Type B pancreatic cell (in vitro differentiated cells): ENCODE measurements around the gene SCAMP1. TPM values are rescaled to one million over a fixed set of nuclear protein-coding genes. Genes with fewer than 3 reads are reported as not detected.

Experiments used
- DNase-seq: peaks from one replicate; pipeline ENCODE4 v3.0.0; 2021; ENCODE audit warnings: mixed read lengths; ENCODE audit not compliant: unreplicated experiment; ENCODE audit errors: extremely low spot score
- H3K27ac Mint-ChIP-seq: 2 replicates; pipeline ENCODE4 v1.8.0; 2021; ENCODE audit warnings: mild to moderate bottlenecking, mixed read lengths
- H3K27me3 Mint-ChIP-seq: 2 replicates; pipeline ENCODE4 v1.8.0; 2021; ENCODE audit warnings: mixed read lengths
- H3K36me3 Mint-ChIP-seq: 2 replicates; pipeline ENCODE4 v1.8.0; 2021; ENCODE audit warnings: mixed read lengths
- H3K4me1 Mint-ChIP-seq: one replicate; pipeline ENCODE4 v1.8.0; 2021; ENCODE audit warnings: mixed read lengths; ENCODE audit not compliant: unreplicated experiment
- H3K4me3 Mint-ChIP-seq: 2 replicates; pipeline ENCODE4 v1.8.0; 2021; ENCODE audit warnings: mild to moderate bottlenecking, mixed read lengths
- H3K9me3 Mint-ChIP-seq: 2 replicates; pipeline ENCODE4 v1.8.0; 2021; ENCODE audit warnings: mixed read lengths
- CTCF ChIP-seq: fragments of 200-600 bp; sonication (generic); conservative IDR thresholded peaks from 2 replicates; pipeline ENCODE4 v1.5.0; 2021; ENCODE audit warnings: antibody characterized with exemption, mild to moderate bottlenecking
- total RNA-seq: library from RNA; stranded (reverse); gene quantifications from 2 replicates; pipeline ENCODE4 v1.2.1, GENCODE V29; 2021; ENCODE audit warnings: low replicate concordance

Gene SCAMP1
- total RNA-seq, 1 donor from 2014 or later: 50.8 TPM

- DNase-seq: no peak
- Mint-ChIP-seq H3K27ac (peak overlapping the region; percentile 92), H3K4me3 (peak overlapping the region; percentile 97), H3K27me3 (no peaks in the 10 kb centered on the region), H3K9me3 (no peaks in the 10 kb centered on the region), H3K4me1 (peaks cover 32% of the 10 kb centered on the region), H3K36me3 (peaks cover 9% of the 10 kb centered on the region)
- no peak for TF ChIP-seq CTCF
Measured at GRCh38 chr5:78361631-78361993, 1.2 kb downstream of the SCAMP1 start.

GRCh38 chr5:78362220-78362619, 1.8 kb downstream of the SCAMP1 start:
- Mint-ChIP-seq H3K27ac (no peak overlapping the region), H3K4me3 (peak overlapping the region; percentile 97), H3K36me3 (peaks cover 9% of the 10 kb centered on the region), H3K9me3 (no peaks in the 10 kb centered on the region), H3K4me1 (peaks cover 36% of the 10 kb centered on the region), H3K27me3 (no peaks in the 10 kb centered on the region)
- DNase-seq: no peak
- no peak for TF ChIP-seq CTCF

GRCh38 chr5:78364005-78364404, 3.6 kb downstream of the SCAMP1 start:
- TF ChIP-seq CTCF: no peak

GRCh38 chr5:78367318-78367991, 7.0 kb downstream of the SCAMP1 start:
- no peak overlapping the region for H3K27ac Mint-ChIP-seq
- H3K27me3 Mint-ChIP-seq: no peaks in the 10 kb centered on the region
- no peak for DNase-seq
- no peak overlapping the region for H3K4me3 Mint-ChIP-seq
- H3K36me3 Mint-ChIP-seq: peaks cover 6% of the 10 kb centered on the region
- TF ChIP-seq CTCF: peak; percentile 27
- H3K4me1 Mint-ChIP-seq: peaks cover 19% of the 10 kb centered on the region
- H3K9me3 Mint-ChIP-seq: no peaks in the 10 kb centered on the region

More at GRCh38 chr5:78364005-78364404, 3.6 kb downstream of the SCAMP1 start:
- no peak for DNase-seq
- Mint-ChIP-seq H3K4me1 (peaks cover 39% of the 10 kb centered on the region), H3K36me3 (peaks cover 4% of the 10 kb centered on the region), H3K4me3 (no peak overlapping the region), H3K9me3 (no peaks in the 10 kb centered on the region), H3K27ac (no peak overlapping the region), H3K27me3 (no peaks in the 10 kb centered on the region)

GRCh38 chr5:78369680-78370079, 9.3 kb downstream of the SCAMP1 start:
- Mint-ChIP-seq H3K27ac (no peak overlapping the region), H3K4me3 (no peak overlapping the region), H3K4me1 (peaks cover 12% of the 10 kb centered on the region), H3K9me3 (no peaks in the 10 kb centered on the region), H3K27me3 (no peaks in the 10 kb centered on the region), H3K36me3 (peaks cover 6% of the 10 kb centered on the region)
- TF ChIP-seq CTCF: no peak
- no peak for DNase-seq
